ENCODE results near the gene KCND2.

DNA sequence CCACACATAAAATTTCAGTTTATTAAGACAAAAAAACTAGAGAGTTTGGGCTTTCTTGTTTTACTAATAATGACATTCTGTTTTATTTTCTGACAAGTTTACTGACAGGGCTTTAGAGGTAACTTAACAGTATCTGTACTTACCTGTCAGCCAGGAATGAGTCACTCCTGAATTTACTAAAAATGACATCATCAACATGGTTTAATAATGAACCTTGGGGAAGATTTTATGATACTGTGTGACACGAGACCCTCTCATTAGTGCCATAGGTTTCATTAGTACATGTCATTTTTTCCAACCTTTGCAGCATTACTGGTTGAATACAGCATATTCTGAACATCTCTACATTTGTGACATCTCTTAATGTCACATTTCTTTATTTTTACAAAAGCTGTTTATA, 131.1 kb downstream of the KCND2 start:
- no peak for TF ChIP-seq EGR1 (IDR thresholded peaks at IDR 0.05)
- TF ChIP-seq EP300 (IDR thresholded peaks at IDR 0.05; ENCODE audit: borderline replicate concordance), result no peak
- no peak for TF ChIP-seq REST (IDR thresholded peaks at IDR 0.05; ENCODE audit: low read depth)
- TF ChIP-seq NFIC (IDR thresholded peaks at IDR 0.05), result no peak
- no peak for TF ChIP-seq RAD21 (IDR thresholded peaks at IDR 0.05; ENCODE audit: low read depth)
